ENCODE results near the gene VWA7.

Gene VWA7

GRCh38 chr6:31782126-31782855 is 5.2 kb upstream of the VWA7 start:
- no peak overlapping the region for H3K9ac ChIP-seq (ENCODE audit: low read depth, low read length)
- no peak overlapping the region for H3K4me3 ChIP-seq (ENCODE audit: low read length)
- H3K4me1 ChIP-seq (ENCODE audit: insufficient read depth, low read length), result no peaks in the 10 kb centered on the region
- H3K36me3 ChIP-seq (ENCODE audit: insufficient read depth, low read length), result peaks cover 91% of the 10 kb centered on the region
- no peak overlapping the region for H3K27ac ChIP-seq (ENCODE audit: low read depth, low read length)
- H3K9me3 ChIP-seq (ENCODE audit: insufficient read depth, low read depth, low read length), result no peaks in the 10 kb centered on the region
- no peaks in the 10 kb centered on the region for H3K27me3 ChIP-seq (ENCODE audit: insufficient read depth, low read length)
- 96% methylated on average over 32 of the region's 32 CpGs for WGBS

- no peaks in the 10 kb centered on the region for H3K27me3 ChIP-seq (ENCODE audit: insufficient read depth, low read length)
- no peaks in the 10 kb centered on the region for H3K9me3 ChIP-seq (ENCODE audit: insufficient read depth, low read depth, low read length)
- 96% methylated on average over 23 of the region's 23 CpGs for WGBS
- peaks cover 83% of the 10 kb centered on the region for H3K36me3 ChIP-seq (ENCODE audit: insufficient read depth, low read length)
- no peak overlapping the region for H3K4me3 ChIP-seq (ENCODE audit: low read length)
- no peak overlapping the region for H3K27ac ChIP-seq (ENCODE audit: low read depth, low read length)
- H3K9ac ChIP-seq (ENCODE audit: low read depth, low read length), result no peak overlapping the region
- H3K4me1 ChIP-seq (ENCODE audit: insufficient read depth, low read length), result no peaks in the 10 kb centered on the region
Observed at GRCh38 chr6:31781244-31782125, 4.4 kb upstream of the VWA7 start.

GRCh38 chr6:31780507-31781243 is 3.5 kb upstream of the VWA7 start:
- Histone ChIP-seq H3K4me1 (ENCODE audit: insufficient read depth, low read length) (no peaks in the 10 kb centered on the region), H3K36me3 (ENCODE audit: insufficient read depth, low read length) (peaks cover 78% of the 10 kb centered on the region), H3K9ac (ENCODE audit: low read depth, low read length) (no peak overlapping the region), H3K27ac (ENCODE audit: low read depth, low read length) (no peak overlapping the region), H3K4me3 (ENCODE audit: low read length) (no peak overlapping the region), H3K27me3 (ENCODE audit: insufficient read depth, low read length) (no peaks in the 10 kb centered on the region), H3K9me3 (ENCODE audit: insufficient read depth, low read depth, low read length) (no peaks in the 10 kb centered on the region)
- 95% methylated on average over 20 of the region's 20 CpGs for WGBS

GRCh38 chr6:31779908-31780307 is 2.8 kb upstream of the VWA7 start:
- Histone ChIP-seq H3K4me1 (ENCODE audit: insufficient read depth, low read length) (no peaks in the 10 kb centered on the region), H3K27ac (ENCODE audit: low read depth, low read length) (no peak overlapping the region), H3K4me3 (ENCODE audit: low read length) (no peak overlapping the region), H3K9ac (ENCODE audit: low read depth, low read length) (no peak overlapping the region), H3K36me3 (ENCODE audit: insufficient read depth, low read length) (peaks cover 70% of the 10 kb centered on the region), H3K9me3 (ENCODE audit: insufficient read depth, low read depth, low read length) (no peaks in the 10 kb centered on the region), H3K27me3 (ENCODE audit: insufficient read depth, low read length) (no peaks in the 10 kb centered on the region)
- WGBS, result 96% methylated on average over 10 of the region's 10 CpGs

- Histone ChIP-seq H3K27me3 (ENCODE audit: insufficient read depth, low read length) (no peaks in the 10 kb centered on the region), H3K9me3 (ENCODE audit: insufficient read depth, low read depth, low read length) (no peaks in the 10 kb centered on the region), H3K36me3 (ENCODE audit: insufficient read depth, low read length) (peaks cover 63% of the 10 kb centered on the region), H3K4me1 (ENCODE audit: insufficient read depth, low read length) (no peaks in the 10 kb centered on the region), H3K27ac (ENCODE audit: low read depth, low read length) (no peak overlapping the region), H3K9ac (ENCODE audit: low read depth, low read length) (no peak overlapping the region), H3K4me3 (ENCODE audit: low read length) (no peak overlapping the region)
- 95% methylated on average over 43 of the region's 43 CpGs for WGBS
Observed at GRCh38 chr6:31778999-31779885, 2.1 kb upstream of the VWA7 start.

- Histone ChIP-seq H3K4me3 (ENCODE audit: low read length) (no peak overlapping the region), H3K4me1 (ENCODE audit: insufficient read depth, low read length) (no peaks in the 10 kb centered on the region), H3K9ac (ENCODE audit: low read depth, low read length) (no peak overlapping the region), H3K27ac (ENCODE audit: low read depth, low read length) (no peak overlapping the region), H3K36me3 (ENCODE audit: insufficient read depth, low read length) (peaks cover 54% of the 10 kb centered on the region), H3K9me3 (ENCODE audit: insufficient read depth, low read depth, low read length) (no peaks in the 10 kb centered on the region), H3K27me3 (ENCODE audit: insufficient read depth, low read length) (no peaks in the 10 kb centered on the region)
- WGBS, result 92% methylated on average over 5 of the region's 5 CpGs
Observed at GRCh38 chr6:31778193-31778592, 1.1 kb upstream of the VWA7 start.

- Histone ChIP-seq H3K4me1 (ENCODE audit: insufficient read depth, low read length) (no peaks in the 10 kb centered on the region), H3K27ac (ENCODE audit: low read depth, low read length) (no peak overlapping the region), H3K4me3 (ENCODE audit: low read length) (no peak overlapping the region), H3K9me3 (ENCODE audit: insufficient read depth, low read depth, low read length) (no peaks in the 10 kb centered on the region), H3K9ac (ENCODE audit: low read depth, low read length) (no peak overlapping the region), H3K36me3 (ENCODE audit: insufficient read depth, low read length) (peaks cover 48% of the 10 kb centered on the region), H3K27me3 (ENCODE audit: insufficient read depth, low read length) (no peaks in the 10 kb centered on the region)
- WGBS, result 95% methylated on average over 5 of the region's 5 CpGs
Observed at GRCh38 chr6:31777667-31778050, 531 bp upstream of the VWA7 start.

- H3K9ac ChIP-seq (ENCODE audit: low read depth, low read length), result no peak overlapping the region; the same call in 1 of the 2 replicates
- WGBS, result 66% methylated on average over 14 of the region's 14 CpGs
- no peaks in the 10 kb centered on the region for H3K4me1 ChIP-seq (ENCODE audit: insufficient read depth, low read length)
Observed at GRCh38 chr6:31776485-31776988, 591 bp downstream of the VWA7 start.

GRCh38 chr6:31775633-31776484 is 1.3 kb downstream of the VWA7 start:
- Histone ChIP-seq H3K27ac (ENCODE audit: low read depth, low read length) (no peak overlapping the region), H3K9me3 (ENCODE audit: insufficient read depth, low read depth, low read length) (no peaks in the 10 kb centered on the region), H3K36me3 (ENCODE audit: insufficient read depth, low read length) (peaks cover 30% of the 10 kb centered on the region), H3K4me3 (ENCODE audit: low read length) (no peak overlapping the region), H3K27me3 (ENCODE audit: insufficient read depth, low read length) (no peaks in the 10 kb centered on the region), H3K4me1 (ENCODE audit: insufficient read depth, low read length) (no peaks in the 10 kb centered on the region), H3K9ac (ENCODE audit: low read depth, low read length) (no peak overlapping the region)
- WGBS, result 93% methylated on average over 32 of the region's 32 CpGs

More at GRCh38 chr6:31776485-31776988, 591 bp downstream of the VWA7 start:
- Histone ChIP-seq H3K27ac (ENCODE audit: low read depth, low read length) (no peak overlapping the region), H3K36me3 (ENCODE audit: insufficient read depth, low read length) (peaks cover 37% of the 10 kb centered on the region), H3K27me3 (ENCODE audit: insufficient read depth, low read length) (no peaks in the 10 kb centered on the region), H3K4me3 (ENCODE audit: low read length) (no peak overlapping the region), H3K9me3 (ENCODE audit: insufficient read depth, low read depth, low read length) (no peaks in the 10 kb centered on the region)

- Histone ChIP-seq H3K4me1 (ENCODE audit: insufficient read depth, low read length) (no peaks in the 10 kb centered on the region), H3K9me3 (ENCODE audit: insufficient read depth, low read depth, low read length) (no peaks in the 10 kb centered on the region), H3K36me3 (ENCODE audit: insufficient read depth, low read length) (peaks cover 23% of the 10 kb centered on the region), H3K27me3 (ENCODE audit: insufficient read depth, low read length) (no peaks in the 10 kb centered on the region), H3K27ac (ENCODE audit: low read depth, low read length) (no peak overlapping the region), H3K4me3 (ENCODE audit: low read length) (no peak overlapping the region), H3K9ac (ENCODE audit: low read depth, low read length) (no peak overlapping the region)
- 82% methylated on average over 4 of the region's 4 CpGs for WGBS
Observed at GRCh38 chr6:31775184-31775583, 1.9 kb downstream of the VWA7 start.

All from HUES64 (cell line).